Kidney (tissue), 14 donors: ENCODE data around the gene AGTRAP. TPM values are rescaled to one million over a fixed set of nuclear protein-coding genes. Genes with fewer than 3 reads are reported as not detected.

Source experiments
- DNase-seq, 5 donors: peaks; one replicate each; pipeline ENCODE4 v3.0.0-alpha.2; 2013 to 2020
- FAIRE-seq: peaks from 2 replicates; lab custom pipeline; 2012; peaks lifted over from hg19 to GRCh38; lab: Jason Lieb, UNC
- H3K27ac ChIP-seq, 2 donors: one replicate each; pipeline ENCODE4 v1.7.0; 2013; ENCODE audit warnings: low read depth in 2 of 2, low read length in 2 of 2, inconsistent platforms in 1 of 2
- H3K27me3 ChIP-seq: one replicate; pipeline ENCODE4 v1.7.1; 2013; ENCODE audit warnings: low read length, inconsistent platforms; ENCODE audit not compliant: control insufficient read depth, insufficient read depth
- H3K36me3 ChIP-seq, 3 donors: one replicate each; pipeline versions ENCODE4 v1.7.0 to v1.7.1; 2013; ENCODE audit warnings: low read length in 3 of 3, control low read depth in 1 of 3, inconsistent platforms in 1 of 3; ENCODE audit not compliant: insufficient read depth in 3 of 3, control insufficient read depth in 2 of 3
- H3K4me1 ChIP-seq, 3 donors: one replicate each; pipeline versions ENCODE4 v1.7.0 to v1.7.1; 2013; ENCODE audit warnings: low read length in 3 of 3, inconsistent platforms in 1 of 3, low read depth in 1 of 3; ENCODE audit not compliant: control insufficient read depth in 2 of 3, insufficient read depth in 2 of 3
- H3K4me3 ChIP-seq, 3 donors: one replicate each; pipeline versions ENCODE4 v1.7.0 to v1.8.1; 2013; ENCODE audit warnings: low read length in 3 of 3, control low read depth in 1 of 3, inconsistent platforms in 1 of 3
- H3K9ac ChIP-seq, 3 donors: one replicate each; pipeline versions ENCODE4 v1.7.0 to v1.7.1; 2013; ENCODE audit warnings: low read length in 3 of 3, control low read depth in 1 of 3, inconsistent platforms in 1 of 3
- H3K9me3 ChIP-seq, 3 donors: one replicate each; pipeline versions ENCODE4 v1.7.0 to v1.7.1; 2013; ENCODE audit warnings: low read length in 3 of 3, control low read depth in 1 of 3, inconsistent platforms in 1 of 3; ENCODE audit not compliant: control insufficient read depth in 2 of 3, insufficient read depth in 1 of 3
- intact Hi-C: fragments of 100-400 bp; cut with DNase I; formaldehyde crosslinking; loops from one replicate; pipeline ENCODE4 v1.11.1; 2022
- polyA plus RNA-seq: library from polyadenylated mRNA; stranded (reverse); fragments of 350-450 nt; fragmentation: Illumina TruSeq; extraction: RNeasy Lipid Tissue Mini Kit (QIAGEN cat#74804); gene quantifications from one replicate; pipeline ENCODE4 v1.2.3, GENCODE V29; 2014; ENCODE audit warnings: low read depth, low replicate concordance; ENCODE audit not compliant: insufficient read depth
- total RNA-seq: library from RNA; stranded (reverse); fragmentation: NEBNext Ultra II Directional; extraction: Animal tissue kit (Norgen Biotek cat#: 25700); gene quantifications from one replicate; pipeline ENCODE4 v1.2.1, GENCODE V29; 2021
- TF ChIP-seq, protein P1 (sequence below): IDR thresholded peaks from 3 replicates; pipeline ENCODE4 v1.5.1; 2012; ENCODE audit warnings: mild to moderate bottlenecking, moderate library complexity, borderline replicate concordance; ENCODE audit not compliant: insufficient read depth; ENCODE audit errors: extremely low read depth
- donor health status: control.
- donor health status: control.
- donor health status: control.
- donor health status: control.
- donor health status: control.
- donor health status: DM: yes; HTN: yes; CAD: no.
- donor health status: Normal renal cell carcinoma (clear cell type).

AGTRAP gene
- total and polyA plus RNA-seq, 2 donors from 2014 or later, result 66.1 to 140 TPM

DNA sequence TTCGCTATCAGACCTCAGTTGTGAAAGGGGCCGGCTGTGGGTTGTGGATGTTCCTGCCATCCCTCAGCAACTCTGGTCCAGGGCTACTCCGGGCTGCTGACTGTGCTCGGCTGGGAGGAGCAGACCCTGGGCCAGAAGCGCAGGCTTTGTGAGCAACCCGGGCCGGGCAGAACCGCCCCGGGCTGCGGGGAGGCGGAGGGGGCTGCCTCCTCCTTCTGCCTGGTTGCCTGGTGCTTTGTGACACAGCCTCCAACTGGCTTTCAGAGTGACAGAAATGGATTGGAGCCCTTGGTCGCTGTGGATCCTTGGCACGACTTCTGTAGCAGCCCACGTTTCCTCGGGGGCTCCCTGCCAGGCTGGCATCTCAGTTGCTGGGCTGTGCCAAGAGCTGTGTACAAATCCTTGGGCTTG lies 34.4 kb upstream of the AGTRAP start:
- Histone ChIP-seq H3K4me1 (peaks cover 0 to 6% (median 5%) of the 10 kb centered on the region in 3 donors), H3K27me3 (peaks cover 5% of the 10 kb centered on the region), H3K4me3 (no peak overlapping the region), H3K9ac (no peak overlapping the region), H3K27ac (no peak overlapping the region), H3K36me3 (no peaks in the 10 kb centered on the region), H3K9me3 (peaks cover 0 to 2% (median 0%) of the 10 kb centered on the region in 3 donors)
- FAIRE-seq (no peak), DNase-seq (peak in 1 of 5 donors; percentile 50)
- TF ChIP-seq, protein P1, sequence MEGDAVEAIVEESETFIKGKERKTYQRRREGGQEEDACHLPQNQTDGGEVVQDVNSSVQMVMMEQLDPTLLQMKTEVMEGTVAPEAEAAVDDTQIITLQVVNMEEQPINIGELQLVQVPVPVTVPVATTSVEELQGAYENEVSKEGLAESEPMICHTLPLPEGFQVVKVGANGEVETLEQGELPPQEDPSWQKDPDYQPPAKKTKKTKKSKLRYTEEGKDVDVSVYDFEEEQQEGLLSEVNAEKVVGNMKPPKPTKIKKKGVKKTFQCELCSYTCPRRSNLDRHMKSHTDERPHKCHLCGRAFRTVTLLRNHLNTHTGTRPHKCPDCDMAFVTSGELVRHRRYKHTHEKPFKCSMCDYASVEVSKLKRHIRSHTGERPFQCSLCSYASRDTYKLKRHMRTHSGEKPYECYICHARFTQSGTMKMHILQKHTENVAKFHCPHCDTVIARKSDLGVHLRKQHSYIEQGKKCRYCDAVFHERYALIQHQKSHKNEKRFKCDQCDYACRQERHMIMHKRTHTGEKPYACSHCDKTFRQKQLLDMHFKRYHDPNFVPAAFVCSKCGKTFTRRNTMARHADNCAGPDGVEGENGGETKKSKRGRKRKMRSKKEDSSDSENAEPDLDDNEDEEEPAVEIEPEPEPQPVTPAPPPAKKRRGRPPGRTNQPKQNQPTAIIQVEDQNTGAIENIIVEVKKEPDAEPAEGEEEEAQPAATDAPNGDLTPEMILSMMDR, result no peak
- intact Hi-C loops, result no loop called here

DNA sequence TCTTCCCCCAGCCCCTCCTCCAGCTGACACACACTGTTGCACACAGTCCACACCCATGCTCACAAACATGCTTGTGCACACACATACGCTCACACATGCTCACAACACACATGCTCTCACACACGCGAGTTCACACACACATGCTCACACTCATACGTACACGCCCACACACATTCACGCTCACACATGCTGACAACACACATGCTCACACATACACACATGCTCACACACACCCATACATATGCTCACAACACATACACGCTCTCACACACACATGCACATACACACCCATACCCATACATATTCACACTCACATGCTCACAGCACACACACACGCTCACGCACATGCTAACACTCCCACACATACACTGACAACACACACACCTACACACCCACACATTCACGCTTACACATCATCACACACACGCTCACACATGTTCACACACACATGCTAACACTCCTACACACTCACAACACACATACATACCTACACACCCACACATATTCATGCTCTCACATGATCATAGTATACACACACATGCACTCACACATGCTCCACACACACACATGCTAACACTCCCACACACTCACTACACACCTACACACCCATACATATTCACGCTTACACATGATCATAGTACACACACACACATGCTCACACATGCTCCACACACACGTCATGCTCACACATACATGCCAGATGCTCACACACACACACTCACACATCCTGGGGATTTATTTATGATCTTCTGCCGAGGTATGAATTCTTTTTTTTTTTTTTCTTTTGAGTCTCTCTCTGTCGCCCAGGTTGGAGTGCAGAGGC lies 33.7 kb upstream of the AGTRAP start:
- Histone ChIP-seq H3K9me3 (peaks cover 0 to 2% (median 0%) of the 10 kb centered on the region in 3 donors), H3K27ac (no peak overlapping the region), H3K4me1 (peaks cover 0 to 6% (median 5%) of the 10 kb centered on the region in 3 donors), H3K36me3 (no peaks in the 10 kb centered on the region), H3K4me3 (no peak overlapping the region), H3K27me3 (peaks cover 5% of the 10 kb centered on the region), H3K9ac (no peak overlapping the region)
- TF ChIP-seq, protein P1, result no peak
- intact Hi-C loops, result no loop called here
- DNase-seq (no peak), FAIRE-seq (no peak)

DNA sequence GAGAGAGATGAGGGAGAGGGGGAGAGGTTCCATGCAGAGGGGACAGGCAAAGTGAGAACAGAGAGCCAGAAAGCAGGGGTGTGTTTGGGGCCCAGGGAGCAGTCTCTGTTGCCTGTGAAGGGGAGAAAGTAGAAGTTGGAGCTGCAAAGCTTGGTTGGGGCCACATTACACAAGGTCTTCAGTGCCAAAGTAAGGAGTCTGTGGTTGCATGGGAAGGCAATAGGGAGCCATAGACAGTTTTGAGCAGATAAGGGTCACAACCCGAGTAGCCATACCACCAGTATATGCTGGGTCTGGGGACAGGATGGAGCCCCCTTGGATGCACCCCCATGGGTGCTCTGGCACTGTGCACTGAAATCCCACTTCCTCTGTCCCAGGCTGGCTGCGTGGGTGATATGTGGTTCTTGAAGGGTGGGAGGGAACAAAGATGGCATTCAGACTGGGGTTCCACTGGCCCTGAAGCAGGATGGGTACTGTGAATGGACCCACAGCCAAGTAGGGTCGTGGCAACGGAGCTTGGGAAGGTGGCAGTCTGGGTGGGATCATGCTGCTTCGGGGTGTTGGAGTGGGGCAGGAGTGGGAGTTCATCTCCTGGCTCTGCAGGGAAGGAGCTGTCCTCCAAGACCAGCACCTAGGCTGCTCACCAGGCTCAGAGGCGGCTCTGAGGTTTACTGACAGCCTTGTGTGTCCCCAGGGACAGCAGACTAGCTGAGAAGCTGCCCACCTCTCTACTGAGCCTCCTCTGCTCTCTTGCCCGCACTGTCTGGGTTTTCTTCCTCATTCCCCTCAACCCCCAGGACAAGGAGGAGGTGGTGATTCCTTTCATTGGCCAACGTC lies 32.4 kb upstream of the AGTRAP start:
- Histone ChIP-seq H3K4me1 (peaks cover 0 to 10% (median 5%) of the 10 kb centered on the region in 3 donors), H3K27ac (no peak overlapping the region), H3K9me3 (peaks cover 0 to 2% (median 0%) of the 10 kb centered on the region in 3 donors), H3K27me3 (peaks cover 5% of the 10 kb centered on the region), H3K9ac (no peak overlapping the region), H3K4me3 (no peak overlapping the region), H3K36me3 (no peaks in the 10 kb centered on the region)
- FAIRE-seq (no peak), DNase-seq (no peak)
- intact Hi-C loops, result no loop called here
- TF ChIP-seq, protein P1, result no peak
